ENCODE measurements around the gene NAGA.
A peak's percentile ranks its signal among the peaks of the same experiment; 100 is the strongest.
"Not testable (repeated sequence)": the region's sequence is repeated elsewhere in the genome, so short reads cannot be mapped to it uniquely, and the experiment has no call there.

Gene NAGA

DNA sequence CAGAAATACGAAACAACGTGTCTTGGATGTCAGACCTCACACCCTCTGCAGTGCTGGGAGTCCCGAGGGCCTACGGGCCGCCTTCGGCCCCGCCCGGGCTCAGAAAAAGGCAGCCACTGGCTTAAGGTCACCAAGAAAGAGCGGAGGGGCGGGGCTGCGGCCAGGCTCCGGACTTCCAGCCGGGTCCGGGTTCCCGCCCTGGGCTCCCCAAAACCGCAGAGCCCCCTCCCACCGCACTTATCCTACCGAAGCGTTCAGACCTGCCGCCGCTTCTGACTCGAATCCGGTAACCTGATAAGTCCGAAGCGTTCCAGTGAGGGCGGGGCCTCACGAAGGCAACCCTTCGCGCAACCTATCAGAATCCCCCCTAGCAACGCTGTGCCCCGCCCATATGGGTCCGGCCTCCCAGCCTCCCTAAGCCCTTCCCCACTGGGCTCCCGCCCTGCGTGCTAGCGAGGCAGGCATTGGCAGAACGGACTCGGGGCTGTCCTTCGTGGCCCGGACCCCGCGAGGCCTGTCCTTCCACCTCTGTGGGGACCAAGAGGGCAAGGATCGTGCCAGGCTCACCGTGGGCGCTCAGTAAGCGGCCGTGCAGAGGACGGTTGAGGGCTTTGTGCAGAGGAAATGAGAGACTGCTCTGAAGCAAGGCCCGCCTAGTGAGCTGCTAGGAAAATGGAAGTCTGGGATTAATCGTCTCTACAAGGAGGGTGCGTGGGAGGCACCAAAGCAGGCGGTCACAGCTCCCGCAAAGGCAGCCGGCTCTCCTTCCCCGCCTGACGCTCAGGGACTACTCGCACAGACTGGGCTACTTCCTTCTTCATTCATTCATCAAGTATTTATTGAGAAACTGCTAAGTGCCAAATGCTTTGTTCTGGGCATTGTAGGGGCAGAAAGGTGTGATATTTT lies at the start of gene NAGA:
Gene NAGA (minus strand): TSS at position 296 of the 906 bp plus-strand sequence. CDS start 515 bp downstream, outside the sequence.
- peak within 1 kb of the TSS; percentile 90 for H3K27ac Mint-ChIP-seq
- no peaks in the 10 kb centered on the region for H3K9me3 Mint-ChIP-seq
- H3K36me3 Mint-ChIP-seq (ENCODE audit: low read depth) = peaks cover 5% of the 10 kb centered on the region
- peaks cover 25% of the 10 kb centered on the region for H3K4me1 Mint-ChIP-seq (ENCODE audit: low read depth)
- H3K4me3 Mint-ChIP-seq = peak within 1 kb of the TSS; percentile 88
- H3K27me3 Mint-ChIP-seq = no peaks in the 10 kb centered on the region

DNA sequence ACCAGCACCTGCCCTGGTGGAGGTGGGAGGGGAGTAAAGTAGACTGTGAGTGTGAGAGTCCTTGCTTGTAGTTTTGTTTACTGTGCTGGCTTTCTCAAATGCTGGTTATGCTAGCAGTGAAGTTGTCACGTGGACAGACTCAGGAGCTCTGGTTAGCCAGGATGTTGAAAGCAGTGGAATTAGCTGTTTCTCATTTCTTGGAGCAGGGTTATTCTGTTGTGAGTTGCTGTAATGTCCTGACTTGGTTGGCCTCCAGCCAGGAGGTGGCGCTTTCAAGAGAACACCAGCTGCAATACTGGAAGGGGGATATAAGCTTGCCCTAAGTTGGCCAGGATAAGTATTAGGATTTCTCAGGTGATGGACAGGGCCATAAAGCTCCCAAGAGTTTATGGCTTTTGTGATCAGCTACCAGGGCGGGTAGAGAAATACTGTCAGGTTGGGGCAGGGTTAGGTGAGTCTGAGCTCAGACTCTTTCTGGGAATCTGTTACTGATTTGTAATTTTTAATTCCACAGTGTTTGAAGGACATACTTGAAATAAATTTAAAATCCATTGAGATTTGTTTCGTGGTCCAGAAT lies 46.3 kb upstream of the NAGA start:
- Mint-ChIP-seq H3K27me3 (no peaks in the 10 kb centered on the region), H3K4me3 (no peak overlapping the region), H3K9me3 (peaks cover 3% of the 10 kb centered on the region), H3K27ac (no peak overlapping the region), H3K4me1 (ENCODE audit: low read depth) (peaks cover 32% of the 10 kb centered on the region), H3K36me3 (ENCODE audit: low read depth) (peaks cover 19% of the 10 kb centered on the region)

DNA sequence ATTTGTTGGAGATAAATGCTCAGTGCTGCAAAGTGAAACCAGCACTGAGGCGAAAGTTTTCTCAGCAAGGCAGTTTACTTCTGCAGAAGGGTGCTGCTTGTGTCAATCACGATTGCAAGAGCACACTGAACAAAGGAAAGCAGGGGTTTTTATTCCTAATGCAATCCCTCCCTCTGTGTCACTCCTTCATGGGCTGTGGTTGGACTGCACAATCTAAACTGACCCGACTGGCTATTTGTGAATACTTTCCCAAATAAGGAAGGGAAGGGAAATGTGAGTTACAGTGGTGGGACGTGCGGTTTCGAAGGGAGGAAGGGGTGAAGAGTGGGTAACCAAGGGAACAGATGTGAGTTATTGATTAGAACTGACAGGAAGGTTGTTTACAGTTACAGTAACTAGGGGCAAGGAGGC lies 44.8 kb upstream of the NAGA start:
- not testable (repeated sequence) for H3K4me3 Mint-ChIP-seq, H3K27ac Mint-ChIP-seq, H3K9me3 Mint-ChIP-seq, H3K27me3 Mint-ChIP-seq
- Mint-ChIP-seq H3K36me3 (ENCODE audit: low read depth) (peaks cover 19% of the 10 kb centered on the region), H3K4me1 (ENCODE audit: low read depth) (peaks cover 17% of the 10 kb centered on the region)

DNA sequence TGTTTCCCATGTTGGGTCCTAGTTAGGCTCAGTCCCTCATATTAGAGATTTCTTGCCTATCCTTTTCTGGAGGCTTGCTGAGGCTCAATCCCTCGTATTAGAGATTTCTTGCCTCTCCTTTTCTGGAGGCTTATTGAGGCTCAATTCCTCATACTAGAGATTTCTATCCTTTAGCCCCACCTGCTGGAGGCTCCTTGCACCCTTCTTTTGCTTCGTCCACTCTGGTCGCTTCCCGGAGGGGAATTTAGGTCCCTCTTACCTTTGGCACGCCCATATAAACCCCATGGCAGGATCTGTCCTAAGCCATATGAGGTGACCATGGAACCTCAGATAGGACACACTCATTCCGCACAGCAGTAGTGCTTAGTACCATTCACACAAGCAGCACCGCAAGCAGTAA lies 44.1 kb upstream of the NAGA start:
- H3K36me3 Mint-ChIP-seq (ENCODE audit: low read depth) = peaks cover 19% of the 10 kb centered on the region
- no peak overlapping the region for H3K27ac Mint-ChIP-seq
- H3K27me3 Mint-ChIP-seq = no peaks in the 10 kb centered on the region
- no peak overlapping the region for H3K4me3 Mint-ChIP-seq
- peaks cover 10% of the 10 kb centered on the region for H3K4me1 Mint-ChIP-seq (ENCODE audit: low read depth)
- peaks cover 3% of the 10 kb centered on the region for H3K9me3 Mint-ChIP-seq

DNA sequence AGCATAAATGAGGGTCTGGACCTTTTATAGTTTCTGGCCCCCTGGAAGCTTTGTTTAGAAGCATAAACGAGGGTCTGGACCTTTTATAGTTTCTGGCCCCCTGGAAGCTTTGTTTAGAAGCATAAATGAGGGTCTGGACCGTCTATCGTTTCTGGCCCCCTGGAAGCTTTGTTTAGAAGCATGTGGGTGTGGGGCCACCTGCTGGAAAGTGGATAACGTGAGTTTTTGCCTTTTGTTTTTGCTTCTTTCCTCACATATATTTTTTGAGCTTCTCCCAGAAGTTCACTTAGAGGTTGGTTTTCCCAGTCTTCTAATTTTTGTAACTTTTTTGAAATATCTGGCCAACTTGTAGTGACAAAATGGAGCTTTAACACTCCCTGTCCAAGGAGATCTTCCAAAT lies 42.2 kb upstream of the NAGA start:
- peaks cover 19% of the 10 kb centered on the region for H3K36me3 Mint-ChIP-seq (ENCODE audit: low read depth)
- not testable (repeated sequence) for H3K27me3 Mint-ChIP-seq; H3K9me3 Mint-ChIP-seq; H3K4me3 Mint-ChIP-seq; H3K27ac Mint-ChIP-seq; H3K4me1 Mint-ChIP-seq (ENCODE audit: low read depth)

DNA sequence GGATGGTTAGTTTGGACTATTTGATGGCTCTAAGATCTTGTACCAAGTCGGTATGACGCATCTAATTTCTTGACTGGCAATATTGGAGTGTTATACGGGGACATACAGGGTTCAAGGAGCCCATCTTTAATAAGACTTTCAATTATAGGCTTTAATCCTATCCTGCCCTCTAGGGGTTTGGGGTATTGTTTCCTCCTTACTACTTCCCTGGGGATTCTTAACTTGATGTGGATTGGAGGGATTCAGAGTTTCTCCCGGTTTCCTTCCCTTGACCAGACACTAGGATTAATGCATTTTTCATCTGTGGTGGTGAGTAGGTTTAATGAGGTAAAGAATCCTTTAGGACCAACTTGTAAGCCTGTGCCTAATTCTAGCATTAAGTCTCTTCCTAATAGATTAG lies 41.2 kb upstream of the NAGA start:
- Mint-ChIP-seq H3K4me3 (no peak overlapping the region), H3K27me3 (no peaks in the 10 kb centered on the region), H3K36me3 (ENCODE audit: low read depth) (peaks cover 19% of the 10 kb centered on the region), H3K27ac (no peak overlapping the region), H3K9me3 (peaks cover 3% of the 10 kb centered on the region), H3K4me1 (ENCODE audit: low read depth) (no peaks in the 10 kb centered on the region)

DNA sequence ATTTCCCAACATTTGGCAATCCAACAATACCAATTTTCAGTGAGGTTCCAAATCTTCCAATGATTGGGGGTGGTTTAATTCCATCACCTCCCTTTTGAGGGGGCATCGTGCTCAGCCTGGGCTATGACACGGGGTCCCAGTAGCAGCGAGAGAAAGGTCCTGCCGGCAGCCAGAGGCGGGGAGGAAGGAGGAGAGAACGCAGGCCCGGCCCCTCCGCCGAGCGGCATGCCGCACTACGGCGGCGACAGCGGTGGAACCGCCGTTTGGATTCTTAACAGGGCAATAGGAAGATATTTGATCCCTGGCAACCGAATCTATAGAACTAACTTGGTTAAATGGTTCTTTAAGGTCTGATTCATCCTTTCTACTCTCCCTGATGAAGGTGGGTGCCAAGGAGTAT lies 38.2 kb upstream of the NAGA start:
- H3K36me3 Mint-ChIP-seq (ENCODE audit: low read depth) = peaks cover 11% of the 10 kb centered on the region
- no peak overlapping the region for H3K4me3 Mint-ChIP-seq
- H3K27ac Mint-ChIP-seq = no peak overlapping the region
- H3K9me3 Mint-ChIP-seq = peaks cover 7% of the 10 kb centered on the region
- no peaks in the 10 kb centered on the region for H3K4me1 Mint-ChIP-seq (ENCODE audit: low read depth)
- H3K27me3 Mint-ChIP-seq = no peaks in the 10 kb centered on the region

DNA sequence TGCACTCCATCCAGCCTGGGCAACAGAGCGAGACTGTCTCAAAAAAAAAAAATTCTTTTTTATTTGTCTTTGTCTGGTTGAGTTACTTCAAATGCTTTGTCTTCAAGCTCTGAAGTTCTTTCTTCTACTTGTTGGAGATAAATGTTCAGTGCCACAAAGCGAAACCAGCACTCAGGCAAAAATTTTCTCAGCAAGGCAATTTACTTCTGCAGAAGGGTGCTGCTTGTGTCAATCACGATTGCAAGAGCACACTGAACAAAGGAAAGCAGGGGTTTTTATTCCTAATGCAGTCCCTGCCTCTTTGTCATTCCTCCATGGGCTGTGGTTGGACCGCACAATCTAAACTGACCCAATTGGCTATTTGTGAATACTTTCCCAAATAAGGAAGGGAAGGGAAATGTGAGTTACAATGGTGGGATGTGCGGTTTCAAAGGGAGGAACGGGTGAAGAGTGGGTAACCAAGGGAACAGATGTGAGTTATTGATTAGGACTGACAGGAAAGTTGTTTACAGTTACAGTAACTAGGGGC lies 33.8 kb upstream of the NAGA start:
- H3K9me3 Mint-ChIP-seq = peaks cover 10% of the 10 kb centered on the region
- not testable (repeated sequence) for H3K27ac Mint-ChIP-seq; H3K27me3 Mint-ChIP-seq; H3K4me3 Mint-ChIP-seq; H3K4me1 Mint-ChIP-seq (ENCODE audit: low read depth)
- peaks cover 34% of the 10 kb centered on the region for H3K36me3 Mint-ChIP-seq (ENCODE audit: low read depth)

DNA sequence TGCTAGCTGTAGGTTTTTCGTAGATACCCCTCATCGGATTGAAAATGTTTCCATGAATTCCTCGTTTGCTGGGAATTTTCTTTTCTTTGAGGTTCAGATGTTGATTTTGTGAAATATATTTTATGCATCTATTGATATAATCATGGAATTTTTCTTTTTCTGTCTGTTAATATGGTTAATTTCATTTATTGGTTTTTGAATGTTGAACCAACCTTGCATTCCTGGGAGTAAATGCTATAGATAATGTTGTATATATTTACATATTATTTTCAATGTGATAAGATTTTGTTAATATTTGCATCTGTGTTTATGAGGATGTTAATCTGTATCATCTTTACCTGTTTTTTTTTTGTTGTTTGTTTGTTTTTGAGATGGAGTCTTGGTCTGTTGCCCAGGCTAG lies 30.6 kb upstream of the NAGA start:
- Mint-ChIP-seq H3K36me3 (ENCODE audit: low read depth) (peaks cover 43% of the 10 kb centered on the region), H3K27me3 (no peaks in the 10 kb centered on the region), H3K27ac (no peak overlapping the region), H3K4me3 (no peak overlapping the region), H3K4me1 (ENCODE audit: low read depth) (no peaks in the 10 kb centered on the region), H3K9me3 (peaks cover 10% of the 10 kb centered on the region)

DNA sequence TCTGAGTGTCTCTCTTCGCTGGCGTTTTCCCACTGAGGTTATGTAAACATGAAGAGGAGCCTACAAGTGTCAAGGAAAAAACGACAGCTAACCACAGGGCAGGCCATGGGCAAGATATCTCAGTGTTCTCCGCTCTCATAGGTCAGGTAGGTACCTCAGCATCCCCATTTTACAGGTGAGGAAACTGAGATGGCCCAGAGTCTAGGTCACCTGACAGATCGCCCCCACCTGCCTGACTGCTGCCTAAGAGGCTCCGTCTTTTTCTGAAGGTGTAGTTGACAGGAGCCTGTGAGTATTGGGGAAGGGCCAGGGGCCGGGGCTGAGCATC lies 20.8 kb upstream of the NAGA start:
- Mint-ChIP-seq H3K4me3 (peak overlapping the region; percentile 98), H3K27me3 (no peaks in the 10 kb centered on the region), H3K9me3 (no peaks in the 10 kb centered on the region)

DNA sequence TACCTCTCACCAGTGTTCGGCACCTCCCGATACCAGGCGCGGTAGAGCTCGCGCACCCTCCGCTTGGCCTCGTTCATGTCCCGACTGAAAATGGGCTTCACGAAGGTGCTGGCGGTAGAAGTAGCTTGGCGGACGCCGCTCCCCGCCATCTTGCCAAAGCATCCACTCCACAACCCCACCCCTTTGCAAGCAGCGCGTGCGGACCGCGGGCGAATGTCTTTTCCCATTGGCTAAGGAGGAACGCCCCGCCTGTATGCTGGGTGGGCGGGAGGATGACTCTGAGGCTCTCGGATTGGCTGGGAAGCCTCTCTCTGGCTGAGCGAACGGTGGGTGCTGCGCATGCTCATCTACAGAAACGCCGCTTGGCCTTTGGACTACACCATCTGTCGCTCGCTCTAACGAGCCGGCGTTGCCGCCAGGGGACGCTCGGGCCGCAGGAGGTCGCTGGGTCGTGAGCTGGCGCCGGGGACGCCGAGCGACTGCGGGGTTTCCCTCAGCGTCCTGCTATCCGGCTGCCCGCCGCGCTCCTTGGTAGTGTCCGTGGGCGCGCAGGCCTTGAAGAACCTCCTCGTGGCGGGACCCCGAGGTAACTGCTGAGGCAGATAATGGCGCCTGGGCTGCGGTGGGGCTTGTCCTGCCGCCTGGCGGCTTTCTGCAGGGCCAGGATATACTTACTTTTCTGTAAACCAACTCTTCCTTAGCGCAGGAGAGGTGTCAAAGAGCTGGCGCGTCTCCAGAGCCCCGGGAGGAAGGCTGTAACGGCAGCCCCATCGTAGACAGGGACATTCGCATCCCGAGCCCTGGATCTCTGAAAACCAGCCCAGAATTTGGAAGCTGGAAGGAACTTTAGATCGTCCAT lies 20.2 kb upstream of the NAGA start, which contains the start of gene NDUFA6:
Gene NDUFA6 (minus strand): TSS at position 177 of the 859 bp plus-strand sequence. CDS start 28 bp downstream, at position 149.
- Mint-ChIP-seq H3K27me3 (no peaks in the 10 kb centered on the region), H3K27ac (peak within 1 kb of the TSS; percentile 98), H3K36me3 (ENCODE audit: low read depth) (peaks cover 35% of the 10 kb centered on the region), H3K4me1 (ENCODE audit: low read depth) (peaks cover 25% of the 10 kb centered on the region), H3K9me3 (no peaks in the 10 kb centered on the region), H3K4me3 (peak within 1 kb of the TSS; percentile 98)

More for the DNA sequence above, 20.8 kb upstream of the NAGA start:
- peaks cover 25% of the 10 kb centered on the region for H3K4me1 Mint-ChIP-seq (ENCODE audit: low read depth)
- H3K27ac Mint-ChIP-seq = peak overlapping the region; percentile 83
- peaks cover 29% of the 10 kb centered on the region for H3K36me3 Mint-ChIP-seq (ENCODE audit: low read depth)

DNA sequence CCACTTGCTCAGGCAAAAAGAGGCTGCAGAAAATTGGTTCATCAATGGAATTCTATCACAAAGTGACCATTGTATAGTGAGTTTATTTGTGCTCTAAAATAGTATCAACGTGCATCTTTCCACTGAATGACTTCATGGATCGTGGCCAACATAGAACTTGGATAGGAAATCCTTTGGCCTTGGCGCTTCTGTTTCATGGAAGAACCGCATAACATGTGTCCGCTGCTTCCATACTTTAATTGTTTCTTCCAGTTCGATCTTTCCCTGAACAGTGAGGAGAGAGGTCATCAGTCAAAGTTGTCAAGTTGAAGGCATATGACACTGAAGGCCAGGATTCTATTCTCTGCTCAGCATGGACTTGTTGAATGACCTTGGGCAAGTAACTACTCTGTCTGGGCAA lies 15.4 kb upstream of the NAGA start:
- H3K27me3 Mint-ChIP-seq = no peaks in the 10 kb centered on the region
- H3K4me3 Mint-ChIP-seq = no peak overlapping the region
- peaks cover 65% of the 10 kb centered on the region for H3K36me3 Mint-ChIP-seq (ENCODE audit: low read depth)
- no peak overlapping the region for H3K27ac Mint-ChIP-seq
- no peaks in the 10 kb centered on the region for H3K9me3 Mint-ChIP-seq
- peaks cover 39% of the 10 kb centered on the region for H3K4me1 Mint-ChIP-seq (ENCODE audit: low read depth)

DNA sequence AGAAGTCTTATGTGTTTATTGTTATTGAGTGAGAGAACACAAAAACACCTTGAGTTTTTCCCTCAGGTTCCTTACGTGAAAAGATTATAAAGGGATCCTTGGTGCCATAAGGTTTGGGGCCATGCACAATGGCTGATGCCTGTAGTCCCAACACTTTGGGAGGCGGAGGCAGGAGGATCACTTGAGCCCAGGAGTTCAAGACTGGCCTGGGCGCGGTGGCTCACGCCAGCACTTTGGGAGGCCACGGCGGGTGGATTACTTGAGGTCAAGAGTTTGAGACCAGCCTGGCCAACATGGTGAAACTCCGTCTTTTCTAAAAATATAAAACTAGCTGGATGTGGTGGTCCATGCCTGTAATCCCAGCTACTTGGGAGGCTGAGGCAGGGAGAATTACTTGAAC lies 14.3 kb upstream of the NAGA start:
- Mint-ChIP-seq H3K4me1 (ENCODE audit: low read depth) (peaks cover 46% of the 10 kb centered on the region), H3K9me3 (no peaks in the 10 kb centered on the region), H3K4me3 (no peak overlapping the region), H3K27ac (no peak overlapping the region), H3K36me3 (ENCODE audit: low read depth) (peaks cover 62% of the 10 kb centered on the region), H3K27me3 (no peaks in the 10 kb centered on the region)

DNA sequence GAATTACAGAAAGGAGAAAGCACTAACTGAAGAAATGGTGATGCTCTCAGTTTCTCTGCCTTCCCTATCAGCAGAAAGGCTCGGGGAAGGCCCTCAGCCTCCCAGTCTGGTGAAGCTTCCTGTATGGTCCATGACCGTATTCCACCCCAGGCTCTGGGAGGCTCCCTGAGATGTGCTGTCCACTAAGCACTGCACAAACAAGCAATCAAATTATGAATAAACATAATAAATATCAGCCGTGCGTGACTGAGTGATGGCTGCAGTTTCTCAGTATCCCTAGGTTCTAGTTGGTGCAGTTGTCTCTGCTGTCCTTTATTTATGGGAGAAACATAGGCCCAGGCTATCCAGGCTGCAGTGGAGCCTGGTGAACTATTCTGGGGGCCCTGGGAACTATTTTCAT lies 12.5 kb upstream of the NAGA start:
- Mint-ChIP-seq H3K27ac (no peak overlapping the region), H3K36me3 (ENCODE audit: low read depth) (peaks cover 48% of the 10 kb centered on the region), H3K4me1 (ENCODE audit: low read depth) (peaks cover 42% of the 10 kb centered on the region), H3K27me3 (no peaks in the 10 kb centered on the region), H3K9me3 (no peaks in the 10 kb centered on the region), H3K4me3 (no peak overlapping the region)

DNA sequence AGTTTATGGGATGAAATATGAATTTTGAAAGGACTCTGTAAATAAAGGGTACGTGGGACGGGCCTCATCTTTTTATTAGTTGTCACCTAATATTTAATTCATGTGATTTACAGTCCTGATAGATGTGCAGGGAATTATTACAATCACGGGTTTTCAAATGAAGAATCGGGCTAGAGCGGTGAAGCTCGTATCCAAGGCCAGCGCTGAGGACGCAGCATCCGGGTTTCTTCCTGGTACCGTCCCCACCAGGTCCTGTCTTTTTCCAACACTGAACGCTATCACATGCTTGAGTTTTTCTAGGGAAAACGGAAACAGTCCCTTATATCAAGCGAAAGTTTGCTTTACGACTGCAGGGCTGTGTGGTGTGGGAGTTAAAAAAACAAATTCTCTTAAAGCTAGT lies 9.7 kb upstream of the NAGA start:
- Mint-ChIP-seq H3K4me3 (peak overlapping the region; percentile 96), H3K27ac (peak overlapping the region; percentile 93), H3K4me1 (ENCODE audit: low read depth) (peaks cover 39% of the 10 kb centered on the region), H3K9me3 (no peaks in the 10 kb centered on the region), H3K27me3 (no peaks in the 10 kb centered on the region), H3K36me3 (ENCODE audit: low read depth) (peaks cover 28% of the 10 kb centered on the region)

All from stimulated activated naive CD8-positive, alpha-beta T cell treated with anti-CD3 and anti-CD28 coated beads, Interleukin-15, Interleukin-2, amounts not matched to agents 100 ng/mL and 50 ng/mL, for 24 hours (primary cell).